ENCODE data around the gene LAMA3. TPM values are rescaled to one million over a fixed set of nuclear protein-coding genes. Genes with fewer than 3 reads are reported as not detected.

LAMA3 gene
- total RNA-seq, 1 experiment from 2014 or later = 5.6 TPM

DNA sequence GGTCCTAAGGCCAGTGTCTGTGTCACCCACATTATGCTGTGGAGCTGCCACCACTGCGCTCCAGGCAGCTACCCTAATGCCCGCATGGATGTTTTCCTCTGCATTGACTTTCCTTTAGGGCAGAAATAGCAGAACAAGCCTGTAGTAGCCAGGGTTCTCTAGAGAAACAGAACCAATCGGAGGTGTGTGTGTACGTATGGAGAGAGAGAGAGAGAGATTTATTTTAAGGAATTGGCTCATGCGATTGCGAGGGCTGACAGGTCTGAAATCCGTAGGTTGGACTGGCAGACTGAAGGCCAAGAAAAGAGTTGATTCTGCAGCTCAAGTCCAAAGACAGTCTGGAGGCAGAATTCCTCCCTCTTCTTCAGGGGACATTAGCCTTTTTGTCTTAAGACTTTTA lies 110.3 kb downstream of the LAMA3 start (continued):
- TF ChIP-seq, protein P1, sequence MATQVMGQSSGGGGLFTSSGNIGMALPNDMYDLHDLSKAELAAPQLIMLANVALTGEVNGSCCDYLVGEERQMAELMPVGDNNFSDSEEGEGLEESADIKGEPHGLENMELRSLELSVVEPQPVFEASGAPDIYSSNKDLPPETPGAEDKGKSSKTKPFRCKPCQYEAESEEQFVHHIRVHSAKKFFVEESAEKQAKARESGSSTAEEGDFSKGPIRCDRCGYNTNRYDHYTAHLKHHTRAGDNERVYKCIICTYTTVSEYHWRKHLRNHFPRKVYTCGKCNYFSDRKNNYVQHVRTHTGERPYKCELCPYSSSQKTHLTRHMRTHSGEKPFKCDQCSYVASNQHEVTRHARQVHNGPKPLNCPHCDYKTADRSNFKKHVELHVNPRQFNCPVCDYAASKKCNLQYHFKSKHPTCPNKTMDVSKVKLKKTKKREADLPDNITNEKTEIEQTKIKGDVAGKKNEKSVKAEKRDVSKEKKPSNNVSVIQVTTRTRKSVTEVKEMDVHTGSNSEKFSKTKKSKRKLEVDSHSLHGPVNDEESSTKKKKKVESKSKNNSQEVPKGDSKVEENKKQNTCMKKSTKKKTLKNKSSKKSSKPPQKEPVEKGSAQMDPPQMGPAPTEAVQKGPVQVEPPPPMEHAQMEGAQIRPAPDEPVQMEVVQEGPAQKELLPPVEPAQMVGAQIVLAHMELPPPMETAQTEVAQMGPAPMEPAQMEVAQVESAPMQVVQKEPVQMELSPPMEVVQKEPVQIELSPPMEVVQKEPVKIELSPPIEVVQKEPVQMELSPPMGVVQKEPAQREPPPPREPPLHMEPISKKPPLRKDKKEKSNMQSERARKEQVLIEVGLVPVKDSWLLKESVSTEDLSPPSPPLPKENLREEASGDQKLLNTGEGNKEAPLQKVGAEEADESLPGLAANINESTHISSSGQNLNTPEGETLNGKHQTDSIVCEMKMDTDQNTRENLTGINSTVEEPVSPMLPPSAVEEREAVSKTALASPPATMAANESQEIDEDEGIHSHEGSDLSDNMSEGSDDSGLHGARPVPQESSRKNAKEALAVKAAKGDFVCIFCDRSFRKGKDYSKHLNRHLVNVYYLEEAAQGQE (IDR thresholded peaks at IDR 0.05; ENCODE audit: low read depth) = no peak
- TF ChIP-seq SIN3A (IDR thresholded peaks at IDR 0.05; ENCODE audit: low read depth) (no peak), POLR2A (IDR thresholded peaks at IDR 0.05; ENCODE audit: borderline replicate concordance, extremely low read depth, insufficient read depth, insufficient read length) (no peak)

DNA sequence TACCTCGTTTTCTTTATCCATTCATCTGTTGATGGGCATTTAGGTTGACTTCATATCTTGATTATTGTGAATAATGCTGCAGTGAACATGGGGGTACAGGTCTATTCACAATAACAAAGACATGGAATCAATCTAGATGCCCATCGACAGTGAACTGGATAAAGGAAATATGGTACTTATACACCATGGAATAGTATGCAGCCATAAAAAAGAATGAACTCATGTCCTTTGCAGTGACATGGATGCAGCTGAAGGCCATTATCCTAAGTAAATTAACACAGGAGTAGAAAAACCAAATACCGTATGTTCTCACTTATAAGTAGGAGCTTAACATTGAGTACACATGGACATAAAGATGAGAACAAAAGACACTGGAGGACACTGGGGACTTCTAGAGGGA lies 111.6 kb downstream of the LAMA3 start:
- TF ChIP-seq, protein P2, sequence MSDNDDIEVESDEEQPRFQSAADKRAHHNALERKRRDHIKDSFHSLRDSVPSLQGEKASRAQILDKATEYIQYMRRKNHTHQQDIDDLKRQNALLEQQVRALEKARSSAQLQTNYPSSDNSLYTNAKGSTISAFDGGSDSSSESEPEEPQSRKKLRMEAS (IDR thresholded peaks at IDR 0.05) = no peak
- TF ChIP-seq ELF1 (IDR thresholded peaks at IDR 0.05; ENCODE audit: borderline replicate concordance, low read depth) (no peak), JUND (IDR thresholded peaks at IDR 0.05) (no peak), RAD21 (IDR thresholded peaks at IDR 0.05; ENCODE audit: low read depth) (no peak), ZFX (IDR thresholded peaks at IDR 0.05) (no peak)
- H3K9me3 ChIP-seq (ENCODE audit: control insufficient read depth in 1 of 2, insufficient read depth in 1 of 2, low read depth in 1 of 2, low read length in 2 of 2) = no peaks in the 10 kb centered on the region
- no peaks in the 10 kb centered on the region for H3K79me2 ChIP-seq (ENCODE audit: insufficient read depth, low read length)
- intact Hi-C loops (cut with micrococcal nuclease) = no loop called here
- no peak overlapping the region for H3K4me3 ChIP-seq (replicated peaks in 1 of 2; ENCODE audit: low read depth in 1 of 2, low read length in 2 of 2)
- H3K27me3 ChIP-seq (ENCODE audit: insufficient read depth, low read length) = no peaks in the 10 kb centered on the region
- no peaks in the 10 kb centered on the region for H4K20me1 ChIP-seq (ENCODE audit: insufficient read depth)
- RAD21 ChIA-PET (ENCODE audit: low non-redundant PET in 1 of 2, low total read pairs in 2 of 2, uncharacterized antibody in 2 of 2, unreplicated experiment in 2 of 2) = no interaction called here
- no peaks in the 10 kb centered on the region for H3K36me3 ChIP-seq (ENCODE audit: control insufficient read depth in 1 of 2, insufficient read depth in 2 of 2, low read length in 2 of 2)
- CTCF ChIA-PET = interaction anchor here (1.2 kb wide), 1 partner anchor 98 kb away, joined by 3 read pairs; no protein-coding TSS in a partner anchor
- H3K4me1 ChIP-seq (ENCODE audit: control insufficient read depth in 1 of 2, insufficient read depth in 2 of 2, low read length in 2 of 2) = peaks cover 0 to 1% of the 10 kb centered on the region in 2 experiments; a peak in 1 of 4 replicates
- no peak for DNase-seq (ENCODE audit: low read depth, low spot score)
- no peak overlapping the region for H2AFZ ChIP-seq (ENCODE audit: low read depth, low read length, poor library complexity, severe bottlenecking)
- H3K27ac ChIP-seq (ENCODE audit: low read depth, low read length) = no peak overlapping the region
- H3K9me2 ChIP-seq (ENCODE audit: insufficient read depth) = no peaks in the 10 kb centered on the region
- H3K9ac ChIP-seq (ENCODE audit: low read length) = no peak overlapping the region
- POLR2A ChIA-PET = interaction anchor here (0.9 kb wide), 1 partner anchor 15 kb away, joined by 3 read pairs; no protein-coding TSS in a partner anchor
- no peak for ATAC-seq
- H3K4me2 ChIP-seq (ENCODE audit: low read length) = no peak overlapping the region
- BruUV-seq (replicated peaks) = no TSS peak

All from HCT116 (cell line).